H1 (cell line): ENCODE results near the gene IFT80. TPM values are rescaled to one million over a fixed set of nuclear protein-coding genes. Genes with fewer than 3 reads are reported as not detected.

Experiments
- CTCF ChIA-PET: fragments of 300-600 bp; sonication (Branson Sonifier 250); formaldehyde crosslinking; loops from one replicate; lab custom pipeline; 2021; ENCODE audit not compliant: partially characterized antibody; lab: Charles Lee
- POLR2A ChIA-PET: fragments of 300-600 bp; sonication (Branson Sonifier 250); formaldehyde crosslinking; loops from one replicate; lab custom pipeline; 2021; ENCODE audit warnings: inconsistent platforms; ENCODE audit not compliant: partially characterized antibody; lab: Charles Lee
- DNase-seq, 2 experiments: peaks; one replicate each; pipeline versions ENCODE4 v3.0.0 to v3.0.0-alpha.2; 2010 to 2022; ENCODE audit warnings: low spot score in 2 of 2, low read depth in 1 of 2, mixed read lengths in 1 of 2
- FAIRE-seq: peaks from 2 replicates; lab custom pipeline; 2011; peaks lifted over from hg19 to GRCh38; lab: Jason Lieb, UNC
- H2AFZ ChIP-seq: 2 replicates; pipeline ENCODE4 v1.8.1; 2012; ENCODE audit warnings: low read length, inconsistent platforms
- H2AK5ac ChIP-seq: 2 replicates; pipeline ENCODE4 v1.6.1; 2013; ENCODE audit warnings: low read depth, low read length
- H2BK120ac ChIP-seq: replicated peaks from 2 replicates; pipeline ENCODE3; 2013; ENCODE audit warnings: low read depth, low read length, inconsistent platforms
- H2BK12ac ChIP-seq: 2 replicates; pipeline ENCODE4 v1.6.1; 2013; ENCODE audit warnings: low read depth, low read length
- H2BK15ac ChIP-seq: 2 replicates; pipeline ENCODE4 v1.6.1; 2013; ENCODE audit warnings: low read length
- H2BK20ac ChIP-seq: 2 replicates; pipeline ENCODE4 v1.6.1; 2013; ENCODE audit warnings: low read length
- H2BK5ac ChIP-seq: 2 replicates; pipeline ENCODE4 v1.6.1; 2013; ENCODE audit warnings: low read depth, low read length
- H3K14ac ChIP-seq: 2 replicates; pipeline ENCODE4 v1.6.1; 2013; ENCODE audit warnings: inconsistent platforms; ENCODE audit not compliant: insufficient read length
- H3K18ac ChIP-seq: 2 replicates; pipeline ENCODE4 v1.6.1; 2013; ENCODE audit warnings: low read length; ENCODE audit errors: extremely low read depth
- H3K23ac ChIP-seq: 2 replicates; pipeline ENCODE4 v1.6.1; 2013; ENCODE audit warnings: inconsistent platforms; ENCODE audit not compliant: insufficient read length
- H3K23me2 ChIP-seq: 2 replicates; pipeline ENCODE4 v1.6.1; 2013; ENCODE audit warnings: low read depth, low read length
- H3K27ac ChIP-seq: 2 replicates; pipeline ENCODE4 v1.6.1; 2011; ENCODE audit warnings: low read depth, low read length, inconsistent platforms
- H3K27me3 ChIP-seq, 4 experiments: replicated peaks in 1 of 4; 1 replicate in 1 of 4; 2 replicates in 3 of 4; pipeline versions ENCODE4 v1.6.1 to v1.8.1; 2011 to 2013; ENCODE audit warnings: low read length in 3 of 4, mild to moderate bottlenecking in 3 of 4, inconsistent platforms in 2 of 4, mixed read lengths in 2 of 4, moderate library complexity in 1 of 4; ENCODE audit not compliant: control insufficient read depth in 3 of 4, insufficient read depth in 3 of 4; ENCODE audit errors: extremely low read depth in 1 of 4
- H3K36me3 ChIP-seq, 4 experiments: 2 replicates each; pipeline versions ENCODE4 v1.6.1 to v1.8.1; 2011 to 2013; ENCODE audit warnings: mild to moderate bottlenecking in 4 of 4, low read length in 3 of 4, moderate library complexity in 2 of 4, control low read depth in 1 of 4, inconsistent platforms in 1 of 4; ENCODE audit not compliant: insufficient read depth in 4 of 4, control insufficient read depth in 2 of 4
- H3K4ac ChIP-seq: replicated peaks from 2 replicates; pipeline ENCODE3; 2013; ENCODE audit warnings: low read length, low read depth, mixed read lengths, inconsistent platforms; ENCODE audit not compliant: insufficient read length
- H3K4me1 ChIP-seq, 4 experiments: replicated peaks in 1 of 4; 1 replicate in 1 of 4; 2 replicates in 3 of 4; pipeline versions ENCODE4 v1.6.1 to v1.8.1; 2011 to 2013; ENCODE audit warnings: low read length in 3 of 4, inconsistent platforms in 2 of 4, mixed read lengths in 1 of 4; ENCODE audit not compliant: insufficient read depth in 4 of 4, control insufficient read depth in 3 of 4
- H3K4me2 ChIP-seq, 2 experiments: 2 replicates each; pipeline versions ENCODE4 v1.6.1 to v1.8.1; 2011 to 2013; ENCODE audit warnings: low read depth in 2 of 2, low read length in 2 of 2, control low read depth in 1 of 2, inconsistent platforms in 1 of 2, mild to moderate bottlenecking in 1 of 2; ENCODE audit not compliant: insufficient read depth in 1 of 2
- H3K4me3 ChIP-seq, 4 experiments: fragments of 200-600, 300-600 bp in 1 of 4; sonication (generic), shearing (Covaris generic), sonication (Bioruptor Twin) in 1 of 4; 2 replicates each; pipeline versions ENCODE4 v1.5.1 to v1.8.1; 2011 to 2016; ENCODE audit warnings: low read length in 4 of 4, low read depth in 3 of 4, control low read depth in 2 of 4, inconsistent platforms in 2 of 4, mild to moderate bottlenecking in 2 of 4, mixed read lengths in 1 of 4, moderate library complexity in 1 of 4; ENCODE audit not compliant: insufficient read depth in 2 of 4; ENCODE audit errors: extremely low read depth in 1 of 4
- H3K56ac ChIP-seq: replicated peaks from 2 replicates; pipeline ENCODE3; 2013; ENCODE audit warnings: low read depth, mild to moderate bottlenecking, mixed read lengths, low read length, inconsistent platforms; ENCODE audit not compliant: insufficient read length
- H3K79me1 ChIP-seq: 2 replicates; pipeline ENCODE4 v1.6.1; 2013; ENCODE audit warnings: low read depth, low read length, control low read depth
- H3K79me2 ChIP-seq, 2 experiments: 2 replicates each; pipeline versions ENCODE4 v1.6.1 to v1.8.1; 2012 to 2013; ENCODE audit warnings: low read length in 2 of 2, mild to moderate bottlenecking in 2 of 2, inconsistent platforms in 1 of 2; ENCODE audit not compliant: insufficient read depth in 2 of 2, control insufficient read depth in 1 of 2
- H3K9ac ChIP-seq, 4 experiments: replicated peaks in 1 of 4; 1 replicate in 1 of 4; 2 replicates in 3 of 4; pipeline versions ENCODE4 v1.6.1 to v1.8.1; 2011 to 2013; ENCODE audit warnings: low read depth in 3 of 4, low read length in 3 of 4, control low read depth in 2 of 4, mild to moderate bottlenecking in 2 of 4, moderate library complexity in 2 of 4, inconsistent platforms in 1 of 4; ENCODE audit errors: extremely low read depth in 1 of 4
- H3K9me3 ChIP-seq, 2 experiments: 2 replicates each; pipeline versions ENCODE4 v1.6.1 to v1.8.1; 2012 to 2013; ENCODE audit warnings: mild to moderate bottlenecking in 2 of 2, moderate library complexity in 2 of 2, control low read depth in 1 of 2, inconsistent platforms in 1 of 2, low read depth in 1 of 2, low read length in 1 of 2, mixed read lengths in 1 of 2; ENCODE audit not compliant: insufficient read depth in 2 of 2
- H4K20me1 ChIP-seq, 2 experiments: replicated peaks in 1 of 2; 2 replicates each; pipeline versions ENCODE3 to v1.8.1; 2011 to 2013; ENCODE audit warnings: inconsistent platforms in 2 of 2, low read length in 2 of 2, mild to moderate bottlenecking in 1 of 2; ENCODE audit not compliant: insufficient read depth in 2 of 2, control insufficient read depth in 1 of 2
- H4K5ac ChIP-seq: 2 replicates; pipeline ENCODE4 v1.6.1; 2013; ENCODE audit warnings: low read length, low read depth, mixed read lengths, inconsistent platforms; ENCODE audit not compliant: insufficient read length
- H4K8ac ChIP-seq: 2 replicates; pipeline ENCODE4 v1.8.0; 2013; ENCODE audit warnings: mild to moderate bottlenecking, moderate library complexity, low read length, inconsistent platforms; ENCODE audit not compliant: insufficient read depth; ENCODE audit errors: extremely low read depth
- H4K91ac ChIP-seq: replicated peaks from 2 replicates; pipeline ENCODE3; 2013; ENCODE audit warnings: low read length, mixed read lengths, inconsistent platforms; ENCODE audit not compliant: insufficient read length
- CEBPB ChIP-seq: IDR thresholded peaks from 2 replicates; pipeline ENCODE4 v1.6.1; 2012; ENCODE audit warnings: low read depth, low read length
- GTF2F1 ChIP-seq: IDR thresholded peaks from 2 replicates; pipeline ENCODE4 v1.6.1; 2012; ENCODE audit warnings: low read depth, low read length, improper control_type of control experiment, borderline replicate concordance
- KDM1A ChIP-seq: fragments of 200-600, 300-600 bp; sonication (generic); IDR thresholded peaks from 2 replicates; pipeline ENCODE4 v1.7.1; 2016; ENCODE audit warnings: mild to moderate bottlenecking, low read length, borderline replicate concordance
- RBBP5 ChIP-seq: IDR thresholded peaks from 2 replicates; pipeline ENCODE4 v1.7.1; 2012; ENCODE audit warnings: low read depth, mild to moderate bottlenecking, inconsistent platforms, low read length, moderate library complexity, borderline replicate concordance
- TBP ChIP-seq: IDR thresholded peaks from 2 replicates; pipeline ENCODE4 v1.6.1; 2011; ENCODE audit warnings: low read depth, low read length, improper control_type of control experiment
- whole genome bisulfite sequencing, 2 experiments: shearing (Covaris generic) in 1 of 2; methylation state at CpG; one replicate each; pipeline versions ENCODE4 v1.1.6 to v1.1.7; 2013 to 2015; ENCODE audit warnings: low lambda C conversion rate in 2 of 2, mixed read lengths in 2 of 2, inconsistent platforms in 1 of 2, low coverage in 1 of 2, missing lambda C conversion rate in 1 of 2; ENCODE audit not compliant: insufficient replicate concordance in 2 of 2, insufficient coverage in 1 of 2, insufficient read length in 1 of 2; ENCODE audit errors: extremely low coverage in 1 of 2, missing lambda C conversion rate in 1 of 2; 5-methylcytosine and 5-hydroxymethylcytosine counted together
- polyA plus RNA-seq, 7 experiments: library from polyadenylated mRNA; depleted of rRNA in 3 of 7; stranded (reverse) in 5 of 7; unstranded in 2 of 7; fragments of >200 nt in 5 of 7; fragments of 200-250 nt in 2 of 7; gene quantifications; 1 replicate in 5 of 7; 2 replicates in 1 of 7; 4 replicates in 1 of 7; pipeline versions ENCODE4 v1.2.1 to v1.2.3, GENCODE V29; 2011 to 2013; ENCODE audit warnings: missing spikeins in 2 of 7, mixed read lengths in 2 of 7
- total RNA-seq: library from RNA; stranded (reverse); fragmentation: NEBNext Ultra II Directional; extraction: Animal tissue kit (Norgen Biotek cat#: 25700); gene quantifications from 2 replicates; pipeline ENCODE4 v1.2.1, GENCODE V29; 2021

Gene IFT80
- total and polyA plus RNA-seq, 2 of the 8 experiments (the other 6 are each of a cell fraction or from before 2014, with no cell fraction given): 7.2 to 25.9 TPM

DNA sequence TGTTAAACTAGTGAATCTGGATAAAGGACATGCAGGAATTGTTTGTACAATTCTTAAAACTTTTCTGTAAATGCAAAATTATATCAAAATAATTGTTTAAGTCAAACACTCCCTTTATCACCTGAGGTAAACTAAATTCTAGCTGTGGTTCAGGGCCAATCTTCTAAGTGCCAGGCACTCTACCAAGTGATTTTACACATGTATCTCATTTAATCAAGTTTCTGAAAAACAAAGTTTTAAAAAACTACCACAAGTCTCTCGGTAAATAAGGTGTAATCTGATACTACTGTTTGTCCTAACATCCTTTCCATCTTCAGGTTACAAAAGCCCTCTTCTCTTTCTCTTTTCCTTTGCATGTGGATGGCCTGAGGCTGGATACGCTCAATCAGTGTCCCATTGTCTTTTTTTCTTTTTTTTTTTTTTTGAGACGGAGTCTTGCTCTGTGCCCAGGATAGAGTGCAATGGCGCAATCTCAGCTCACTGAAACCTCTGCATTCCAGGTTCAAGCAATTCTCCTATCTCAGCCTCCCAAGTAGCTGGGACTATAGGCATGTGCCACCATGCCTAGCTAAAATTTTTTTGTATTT, 19.3 kb downstream of the IFT80 start:
- Histone ChIP-seq H2AFZ (no peak overlapping the region), H3K27ac (no peak overlapping the region), H3K79me2 (peaks cover 0 to 5% of the 10 kb centered on the region in 2 experiments; a peak in 1 of 4 replicates), H3K4me2 (peak overlapping the region; percentile 19 to 40; a peak in 1 of 4 replicates), H3K27me3 (no peaks in the 10 kb centered on the region), H4K8ac (no peak overlapping the region), H3K4ac (no peak overlapping the region), H2BK120ac (no peak overlapping the region), H3K9me3 (no peaks in the 10 kb centered on the region), H4K20me1 (no peaks in the 10 kb centered on the region), H3K18ac (peak overlapping the region; percentile 19; the same call in 1 of the 2 replicates), H2AK5ac (no peak overlapping the region), H2BK15ac (no peak overlapping the region), H3K23ac (no peak overlapping the region), H3K56ac (no peak overlapping the region), H3K4me1 (peaks cover 0 to 10% (median 1%) of the 10 kb centered on the region in 4 experiments; a peak in 3 of 7 replicates), H4K5ac (peak overlapping the region; percentile 96), H3K14ac (no peak overlapping the region), H3K4me3 (no peak overlapping the region; a peak in 1 of 8 replicates), H3K79me1 (no peaks in the 10 kb centered on the region), H3K36me3 (peaks cover 0 to 8% (median 0%) of the 10 kb centered on the region in 4 experiments; a peak in 3 of 8 replicates), H4K91ac (no peak overlapping the region), H2BK5ac (0 out of 2 replicates have a peak overlapping the region, but pooled peaks have one; percentile 20), H2BK12ac (peak overlapping the region; percentile 63; the same call in 1 of the 2 replicates), H3K9ac (no peak overlapping the region), H2BK20ac (no peak overlapping the region), H3K23me2 (no peaks in the 10 kb centered on the region)
- FAIRE-seq (no peak), DNase-seq (no peak)
- TF ChIP-seq CEBPB (peak; percentile 74), RBBP5 (no peak), KDM1A (0 out of 2 replicates have a peak, but pooled peaks have one; percentile 34), TBP (no peak), GTF2F1 (no peak)
- ChIA-PET POLR2A (interaction anchor here (2.0 kb wide), 1 partner anchor 20 kb away, joined by 7 read pairs; the partner anchor contains the start of genes IFT80 and SMC4), CTCF (interaction anchor here (0.6 to 0.9 kb wide), 2 partner anchors 11 to 334 kb away, joined by 4 read pairs; no protein-coding TSS in a partner anchor)
- WGBS, 2 experiments: 32% methylated on average over 3 of the region's 4 CpGs; no CpG with 5 or more reads in 1 of the 2 experiments
